GM21737 (cell line): ENCODE measurements around the gene ZFPM1.
"Not testable (repeated sequence)": the region's sequence is repeated elsewhere in the genome, so short reads cannot be mapped to it uniquely, and the experiment has no call there.

ENCODE experiments used
- ATAC-seq: cut with Tn5 transposase; IDR thresholded peaks from one replicate; pipeline ENCODE4 v1.9.1; 2021; ENCODE audit warnings: mild to moderate bottlenecking, moderate library complexity; ENCODE audit not compliant: unreplicated experiment

Gene ZFPM1

GRCh38 chr16:88453217-88453531, at the start of gene ZFPM1:
Gene ZFPM1 (plus strand): TSS chr16:88453280. CDS start chr16:88453639, 359 bp downstream.
- ATAC-seq = no peak

GRCh38 chr16:88403794-88404581, 49.1 kb upstream of the ZFPM1 start:
- ATAC-seq = no peak

GRCh38 chr16:88404769-88405168, 48.3 kb upstream of the ZFPM1 start:
- ATAC-seq = no peak

GRCh38 chr16:88405216-88406060, 47.6 kb upstream of the ZFPM1 start:
- ATAC-seq = no peak

GRCh38 chr16:88406096-88407041, 46.7 kb upstream of the ZFPM1 start:
- ATAC-seq = no peak

GRCh38 chr16:88407042-88407420, 46.0 kb upstream of the ZFPM1 start:
- ATAC-seq = no peak

GRCh38 chr16:88407807-88408206, 45.3 kb upstream of the ZFPM1 start:
- no peak for ATAC-seq

- ATAC-seq = no peak
These were observed 44.4 kb upstream of the ZFPM1 start for GRCh38 chr16:88408561-88409142.

GRCh38 chr16:88409296-88410065, 43.6 kb upstream of the ZFPM1 start:
- ATAC-seq = no peak

- ATAC-seq = not testable (repeated sequence)
These were observed 42.6 kb upstream of the ZFPM1 start for GRCh38 chr16:88410297-88410968.

- no peak for ATAC-seq
These were observed 41.0 kb upstream of the ZFPM1 start for GRCh38 chr16:88411951-88412576.

GRCh38 chr16:88412766-88413165, 40.3 kb upstream of the ZFPM1 start:
- ATAC-seq = no peak

GRCh38 chr16:88413231-88413630, 39.8 kb upstream of the ZFPM1 start:
- no peak for ATAC-seq

- no peak for ATAC-seq
These were observed 39.4 kb upstream of the ZFPM1 start for GRCh38 chr16:88413631-88414030.

GRCh38 chr16:88414521-88415380, 38.3 kb upstream of the ZFPM1 start:
- ATAC-seq = no peak

- no peak for ATAC-seq
These were observed 37.7 kb upstream of the ZFPM1 start for GRCh38 chr16:88415381-88415705.

- no peak for ATAC-seq
These were observed 37.3 kb upstream of the ZFPM1 start for GRCh38 chr16:88415713-88416323.

- ATAC-seq = no peak
These were observed 36.4 kb upstream of the ZFPM1 start for GRCh38 chr16:88416686-88417085.
